Transverse colon (tissue), 4 donors: Measurements from ENCODE around the gene HIVEP3. TPM values are rescaled to one million over a fixed set of nuclear protein-coding genes. Genes with fewer than 3 reads are reported as not detected.

Experiments
- DNase-seq: peaks from one replicate; pipeline ENCODE4 v3.0.0-alpha.2; 2019
- H3K27ac ChIP-seq, 4 donors: fragments of 200-600 bp; sonication (generic); 2 replicates each; pipeline ENCODE4 v1.5.1; 2016 to 2018; ENCODE audit warnings: inconsistent platforms in 4 of 4
- H3K27me3 ChIP-seq: fragments of 200-600 bp; sonication (generic); 2 replicates; pipeline ENCODE4 v1.5.1; 2017; ENCODE audit warnings: inconsistent platforms
- H3K36me3 ChIP-seq, 4 donors: fragments of 200-600 bp; sonication (generic); 2 replicates each; pipeline ENCODE4 v1.5.1; 2017 to 2019; ENCODE audit warnings: inconsistent platforms in 4 of 4
- H3K4me1 ChIP-seq, 4 donors: fragments of 200-600 bp; sonication (generic); 2 replicates each; pipeline ENCODE4 v1.5.1; 2017 to 2020; ENCODE audit warnings: inconsistent platforms in 4 of 4
- H3K4me3 ChIP-seq, 4 donors: fragments of 200-600 bp; sonication (generic); 1 replicate in 1 of 4; 2 replicates in 3 of 4; pipeline versions ENCODE4 v1.5.1 to v1.6.1; 2017 to 2019; ENCODE audit warnings: inconsistent platforms in 4 of 4
- H3K9me3 ChIP-seq, 2 donors: fragments of 200-600 bp; sonication (generic); 2 replicates each; pipeline ENCODE4 v1.5.1; 2017 to 2019; ENCODE audit warnings: inconsistent platforms in 2 of 2
- CTCF ChIP-seq, 5 experiments: fragments of 200-600 bp in 3 of 5; fragments of 450-650 bp in 2 of 5; sonication (generic) in 3 of 5; IDR thresholded peaks; 1 replicate in 2 of 5; 2 replicates in 3 of 5; pipeline ENCODE4 v1.5.1; 2016 to 2017; ENCODE audit warnings: antibody characterized with exemption in 5 of 5, inconsistent platforms in 3 of 5, mild to moderate bottlenecking in 2 of 5, moderate library complexity in 1 of 5
- EP300 ChIP-seq: sonication (generic); formaldehyde crosslinking; IDR thresholded peaks from one replicate; pipeline ENCODE4 v1.6.1; 2017; ENCODE audit warnings: antibody characterized with exemption, low read depth
- POLR2A ChIP-seq: fragments of 450-650 bp; IDR thresholded peaks from one replicate; pipeline ENCODE4 v1.6.1; 2016; ENCODE audit warnings: antibody characterized with exemption, mild to moderate bottlenecking, moderate library complexity
- POLR2AphosphoS5 ChIP-seq, 3 donors: sonication (generic); formaldehyde crosslinking; IDR thresholded peaks; one replicate each; pipeline ENCODE4 v1.6.1; 2016; ENCODE audit warnings: antibody characterized with exemption in 3 of 3
- WGBS, 2 donors: methylation state at CpG; one replicate each; pipeline ENCODE4 v1.1.5; 2018; ENCODE audit warnings: low coverage in 1 of 2; 5-methylcytosine and 5-hydroxymethylcytosine counted together
- in situ Hi-C, 4 donors: fragments of 200-750 bp; cut with MboI; loops; one replicate each; pipeline versions ENCODE4 v1.15.0 to v1.15.1; 2017; ENCODE audit warnings: low sequenced_read_pairs in 3 of 4, low pct_ligation_motif_present in 1 of 4, low pct_unique_long_range_greater_than_20kb in 1 of 4
- intact Hi-C: fragments of 100-400 bp; cut with DNase I; formaldehyde crosslinking; loops from one replicate; pipeline ENCODE4 v1.15.1; 2023; ENCODE audit warnings: low total_unique reads
- total RNA-seq, 4 donors: library from RNA; depleted of rRNA; stranded (reverse); fragments of >200 nt; gene quantifications; one replicate each; pipeline ENCODE4 v1.1.0, GENCODE V29; 2016

HIVEP3 gene
- total RNA-seq, 4 donors from 2014 or later = 3.7 to 15.0 (median 5.2) TPM

DNA sequence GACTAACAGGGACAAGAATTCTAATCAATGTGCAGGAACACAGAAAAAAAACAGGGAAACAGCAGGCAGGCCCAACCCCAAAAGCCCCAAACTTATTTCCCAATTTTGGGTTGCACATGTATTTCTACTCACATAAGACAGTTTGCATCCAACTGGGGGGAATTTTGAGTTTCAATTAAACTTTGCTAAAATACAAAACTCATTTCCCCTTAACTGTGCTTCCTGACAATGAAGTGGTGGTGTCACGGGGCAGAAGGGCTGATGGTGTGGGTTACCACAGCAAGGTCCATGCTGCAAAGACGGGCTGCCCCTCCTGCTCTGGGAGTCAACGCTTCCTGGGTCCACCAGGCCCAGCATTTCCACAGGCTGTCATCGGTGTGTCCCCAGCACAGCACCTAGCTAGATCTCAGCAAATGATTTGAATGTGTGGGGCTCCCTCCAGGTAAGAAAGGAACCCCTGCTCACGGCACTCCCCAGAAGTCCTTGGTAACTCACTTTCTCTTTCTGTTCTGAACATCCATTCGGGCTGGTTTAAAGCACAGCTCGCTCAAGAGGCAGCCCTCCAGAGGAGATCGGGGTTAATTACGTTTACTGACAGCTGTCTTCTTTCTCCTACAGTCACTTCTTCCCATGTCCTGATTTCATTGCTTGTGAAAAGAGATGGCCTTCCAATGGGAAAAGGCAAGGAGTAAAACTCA is 27.4 kb downstream of the HIVEP3 start:
- H3K36me3 ChIP-seq = no peaks in the 10 kb centered on the region
- peak overlapping the region; percentile 55 to 62 (median 60) for H3K27ac ChIP-seq
- no peaks in the 10 kb centered on the region for H3K9me3 ChIP-seq
- H3K4me1 ChIP-seq = peaks cover 6 to 29% (median 11%) of the 10 kb centered on the region in 4 donors
- DNase-seq = peak; percentile 30
- H3K4me3 ChIP-seq = peak overlapping the region in 3 of 4 donors; percentile 17 to 31 (median 24)
- intact Hi-C loops = no loop called here
- in situ Hi-C loops = no loop called here
- peak in 2 of 5 experiments; percentile 12 to 31 for TF ChIP-seq CTCF (IDR thresholded peaks at IDR 0.05)
- no peak for TF ChIP-seq POLR2AphosphoS5 (IDR thresholded peaks at IDR 0.05)
- TF ChIP-seq POLR2A = no peak
- no peaks in the 10 kb centered on the region for H3K27me3 ChIP-seq
- 29% methylated on average over 9 of the region's 9 CpGs; no CpG with 5 or more reads in 1 of the 2 donors for WGBS, 2 donors

GRCh38 chr1:41890825-41891198 is 27.9 kb downstream of the HIVEP3 start:
- Histone ChIP-seq H3K9me3 (no peaks in the 10 kb centered on the region), H3K36me3 (no peaks in the 10 kb centered on the region), H3K27ac (peak overlapping the region; percentile 55 to 62 (median 60)), H3K27me3 (no peaks in the 10 kb centered on the region), H3K4me3 (no peak overlapping the region), H3K4me1 (peaks cover 6 to 29% (median 11%) of the 10 kb centered on the region in 4 donors)
- WGBS, 2 donors = 10% methylated on average over 1 of the region's 6 CpGs; no CpG with 5 or more reads in 1 of the 2 donors
- in situ Hi-C loops (no loop called here), intact Hi-C loops (no loop called here)
- TF ChIP-seq POLR2A (no peak), CTCF (IDR thresholded peaks at IDR 0.05) (no peak), EP300 (no peak), POLR2AphosphoS5 (IDR thresholded peaks at IDR 0.05) (no peak)
- DNase-seq = no peak

GRCh38 chr1:41889506-41890414 is 29.0 kb downstream of the HIVEP3 start:
- DNase-seq = no peak
- WGBS, 2 donors = 96 to 100% methylated on average over 1 to 8 of the region's 8 CpGs
- in situ Hi-C loops = no loop called here
- Histone ChIP-seq H3K4me3 (no peak overlapping the region), H3K36me3 (no peaks in the 10 kb centered on the region), H3K27ac (no peak overlapping the region), H3K4me1 (peaks cover 6 to 28% (median 11%) of the 10 kb centered on the region in 4 donors), H3K9me3 (no peaks in the 10 kb centered on the region), H3K27me3 (no peaks in the 10 kb centered on the region)
- no peak for TF ChIP-seq EP300
- intact Hi-C loops = no loop called here

- no peak overlapping the region for H3K27ac ChIP-seq
- in situ Hi-C loops = no loop called here
- no peaks in the 10 kb centered on the region for H3K9me3 ChIP-seq
- no peaks in the 10 kb centered on the region for H3K36me3 ChIP-seq
- H3K4me1 ChIP-seq = peaks cover 0 to 19% (median 10%) of the 10 kb centered on the region in 4 donors
- intact Hi-C loops = no loop called here
- DNase-seq = no peak
- 95 to 100% methylated on average over 2 to 4 of the region's 4 CpGs for WGBS, 2 donors
- TF ChIP-seq EP300 = no peak
- H3K4me3 ChIP-seq = no peak overlapping the region
- no peaks in the 10 kb centered on the region for H3K27me3 ChIP-seq
These were observed 30.0 kb downstream of the HIVEP3 start for GRCh38 chr1:41888756-41889155.

DNA sequence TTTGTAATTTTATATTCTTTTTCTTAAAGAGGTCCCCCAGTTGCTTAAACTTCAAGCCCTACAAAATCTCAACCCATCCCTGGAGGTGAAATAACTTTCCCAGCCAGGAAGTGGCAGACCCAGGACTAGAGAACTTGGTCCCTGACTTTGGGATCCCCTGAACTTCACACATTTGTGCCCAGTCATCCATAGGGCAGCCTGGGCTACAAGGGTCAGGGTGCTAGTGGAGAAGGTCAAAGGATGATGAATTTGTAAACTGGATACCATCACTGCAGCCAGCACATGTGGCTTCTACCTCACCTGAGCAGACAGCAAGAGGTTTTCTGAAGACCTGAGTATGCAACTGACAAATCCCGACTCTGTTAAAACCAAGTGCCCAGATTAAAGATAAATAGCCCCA is 31.4 kb downstream of the HIVEP3 start:
- intact Hi-C loops (no loop called here), in situ Hi-C loops (no loop called here)
- Histone ChIP-seq H3K36me3 (no peaks in the 10 kb centered on the region), H3K27me3 (no peaks in the 10 kb centered on the region), H3K4me1 (peaks cover 0 to 22% (median 13%) of the 10 kb centered on the region in 4 donors), H3K27ac (no peak overlapping the region), H3K4me3 (no peak overlapping the region), H3K9me3 (no peaks in the 10 kb centered on the region)
- no peak for TF ChIP-seq CTCF (IDR thresholded peaks at IDR 0.05)
- no peak for TF ChIP-seq POLR2A
- no peak for TF ChIP-seq EP300
- TF ChIP-seq POLR2AphosphoS5 (IDR thresholded peaks at IDR 0.05) = no peak
- no peak for DNase-seq
- 95% methylated on average over 1 of the region's 1 CpG; no CpG with 5 or more reads in 1 of the 2 donors for WGBS, 2 donors
